GM23338 (cell line): Measurements from ENCODE around the gene FAXC. TPM values are rescaled to one million over a fixed set of nuclear protein-coding genes. Genes with fewer than 3 reads are reported as not detected.

ENCODE experiments used
- ATAC-seq: fragments of 200-7000 bp; cut with Tn5 transposase; 3 replicates; pipeline ENCODE4 v1.9.1; 2020
- DNase-seq: peaks from one replicate; pipeline ENCODE4 v3.0.0-alpha.2; 2015; ENCODE audit warnings: low spot score
- H2AFZ ChIP-seq: fragments of 200-600 bp; sonication (generic); 2 replicates; pipeline ENCODE4 v1.8.0; 2016; ENCODE audit warnings: antibody characterized with exemption, mild to moderate bottlenecking, moderate library complexity
- H3F3A ChIP-seq: fragments of 200-600 bp; sonication (generic); replicated peaks from 2 replicates; pipeline ENCODE4 v1.8.0; 2017; ENCODE audit warnings: antibody characterized with exemption, mixed run types, low read depth
- H3K27ac ChIP-seq: fragments of 200-600 bp; sonication (generic); 2 replicates; pipeline ENCODE4 v1.6.1; 2016; ENCODE audit warnings: low read depth
- H3K27me3 ChIP-seq: fragments of 200-600 bp; sonication (generic); 2 replicates; pipeline ENCODE4 v1.8.0; 2016; ENCODE audit warnings: mild to moderate bottlenecking, mixed run types, moderate library complexity; ENCODE audit not compliant: insufficient read depth
- H3K36me3 ChIP-seq: fragments of 200-600 bp; sonication (generic); 2 replicates; pipeline ENCODE4 v1.8.0; 2016; ENCODE audit warnings: mild to moderate bottlenecking; ENCODE audit not compliant: insufficient read depth
- H3K4me1 ChIP-seq: fragments of 200-600 bp; sonication (generic); 2 replicates; pipeline ENCODE4 v1.8.0; 2016; ENCODE audit warnings: mild to moderate bottlenecking, moderate library complexity; ENCODE audit not compliant: insufficient read depth
- H3K4me2 ChIP-seq: fragments of 200-600 bp; sonication (generic); 2 replicates; pipeline ENCODE4 v1.7.1; 2017; ENCODE audit warnings: mixed run types
- H3K4me3 ChIP-seq: fragments of 200-600 bp; sonication (generic); 2 replicates; pipeline ENCODE4 v1.6.1; 2016; ENCODE audit warnings: mixed run types
- H3K79me2 ChIP-seq: fragments of 200-600 bp; sonication (generic); replicated peaks from 2 replicates; pipeline ENCODE4 v1.8.0; 2017; ENCODE audit warnings: mild to moderate bottlenecking; ENCODE audit not compliant: insufficient read depth
- H3K9me2 ChIP-seq: fragments of 200-600 bp; sonication (generic); 2 replicates; pipeline ENCODE4 v1.8.0; 2017; ENCODE audit not compliant: insufficient read depth
- H4K20me1 ChIP-seq: fragments of 200-600 bp; sonication (generic); replicated peaks from 2 replicates; pipeline ENCODE4 v1.8.0; 2017; ENCODE audit warnings: mild to moderate bottlenecking; ENCODE audit not compliant: insufficient read depth
- H3K27ac Mint-ChIP-seq: 2 replicates; pipeline ENCODE4 v1.8.0; 2020; ENCODE audit warnings: inconsistent platforms, mild to moderate bottlenecking, moderate library complexity, mixed read lengths
- H3K27me3 Mint-ChIP-seq: 3 replicates; pipeline ENCODE4 v1.8.0; 2022; ENCODE audit warnings: low read depth, mild to moderate bottlenecking, moderate library complexity, mixed read lengths, inconsistent platforms; ENCODE audit not compliant: insufficient read depth, poor library complexity
- H3K36me3 Mint-ChIP-seq: 3 replicates; pipeline ENCODE4 v1.8.0; 2021; ENCODE audit warnings: low read depth, mild to moderate bottlenecking, inconsistent platforms, moderate library complexity, mixed read lengths
- H3K4me1 Mint-ChIP-seq: 3 replicates; pipeline ENCODE4 v1.8.0; 2020; ENCODE audit warnings: mild to moderate bottlenecking, inconsistent platforms, mixed read lengths
- H3K4me3 Mint-ChIP-seq: 3 replicates; pipeline ENCODE4 v1.8.0; 2021; ENCODE audit warnings: moderate library complexity, mild to moderate bottlenecking, inconsistent platforms, mixed read lengths
- H3K9me3 Mint-ChIP-seq: 3 replicates; pipeline ENCODE4 v1.8.0; 2020; ENCODE audit warnings: moderate library complexity, mild to moderate bottlenecking, inconsistent platforms, mixed read lengths
- CREB1 ChIP-seq: fragments of 250-450 bp; sonication (Bioruptor Pico); IDR thresholded peaks from 2 replicates; pipeline ENCODE4 v1.5.0; 2020; ENCODE audit warnings: low read depth, mild to moderate bottlenecking, moderate library complexity
- ETS1 ChIP-seq: IDR thresholded peaks from 2 replicates; pipeline ENCODE4 v1.6.1; 2016; ENCODE audit warnings: antibody characterized with exemption
- EZH2 ChIP-seq: fragments of 200-600 bp; sonication (generic); IDR thresholded peaks from one replicate; pipeline ENCODE4 v1.8.0; 2017; ENCODE audit warnings: antibody characterized with exemption, mild to moderate bottlenecking, low read depth; ENCODE audit not compliant: unreplicated experiment
- EZH2phosphoT487 ChIP-seq: fragments of 200-600 bp; sonication (generic); IDR thresholded peaks from one replicate; pipeline ENCODE4 v1.8.1; 2018; ENCODE audit warnings: antibody characterized with exemption; ENCODE audit not compliant: unreplicated experiment
- JUNB ChIP-seq: IDR thresholded peaks from one replicate; pipeline ENCODE4 v1.6.1; 2016; ENCODE audit warnings: antibody characterized with exemption; ENCODE audit not compliant: unreplicated experiment
- NANOG ChIP-seq: IDR thresholded peaks from 2 replicates; pipeline ENCODE4 v1.6.1; 2016; ENCODE audit warnings: antibody characterized with exemption, borderline replicate concordance
- POLR2AphosphoS5 ChIP-seq: IDR thresholded peaks from 2 replicates; pipeline ENCODE4 v1.6.1; 2016; ENCODE audit warnings: antibody characterized with exemption, low read depth
- STAT1 ChIP-seq: IDR thresholded peaks from one replicate; pipeline ENCODE4 v1.6.1; 2016; ENCODE audit warnings: antibody characterized with exemption; ENCODE audit not compliant: unreplicated experiment
- ZNF114 ChIP-seq: fragments of 250-450 bp; sonication (Bioruptor Pico); IDR thresholded peaks from 2 replicates; pipeline ENCODE4 v1.5.0; 2020; ENCODE audit warnings: mild to moderate bottlenecking, moderate library complexity
- ZNF331 ChIP-seq: fragments of 250-450 bp; sonication (Bioruptor Pico); IDR thresholded peaks from 2 replicates; pipeline ENCODE4 v1.5.0; 2020; ENCODE audit warnings: low read depth, mild to moderate bottlenecking, moderate library complexity
- polyA plus RNA-seq: library from polyadenylated mRNA; unstranded; fragments of >200 nt; fragmentation: Nextera tagmentation; extraction: Ambion mirVana; gene quantifications from 2 replicates; pipeline ENCODE4 v1.2.1, GENCODE V29; 2016
- total RNA-seq: library from RNA; depleted of rRNA; stranded (reverse); fragments of >200 nt; shearing (Covaris generic); gene quantifications from 2 replicates; pipeline ENCODE4 v1.2.3, GENCODE V29; 2014
- TF ChIP-seq, protein P1 (sequence below): fragments of 250-450 bp; sonication (Bioruptor Pico); IDR thresholded peaks from 2 replicates; pipeline ENCODE4 v1.5.0; 2020; ENCODE audit warnings: mild to moderate bottlenecking, moderate library complexity
- TF ChIP-seq, protein P2 (sequence below), 2 experiments: fragments of 200-600 bp in 1 of 2; sonication (generic) in 1 of 2; conservative IDR thresholded peaks; 2 replicates each; pipeline versions ENCODE4 v1.5.1 to v1.6.1; 2016 to 2017; ENCODE audit warnings: antibody characterized with exemption in 2 of 2, low read depth in 2 of 2, mild to moderate bottlenecking in 2 of 2, moderate library complexity in 1 of 2
- TF ChIP-seq, protein P3 (sequence below): IDR thresholded peaks from one replicate; pipeline ENCODE4 v1.6.1; 2018; ENCODE audit warnings: antibody characterized with exemption; ENCODE audit not compliant: unreplicated experiment

The FAXC gene
- total and polyA plus RNA-seq, 2 experiments from 2014 or later, result 10.5 to 15.2 TPM

- H3K27ac ChIP-seq, result no peak overlapping the region
These were observed 43.1 kb downstream of the FAXC start for GRCh38 chr6:99306341-99306740.

More at GRCh38 chr6:99306341-99306740, 43.1 kb downstream of the FAXC start:
- Histone ChIP-seq H3K27me3 (no peaks in the 10 kb centered on the region), H3K36me3 (no peaks in the 10 kb centered on the region), H3K4me1 (peaks cover 10% of the 10 kb centered on the region; the same call in 1 of the 2 replicates), H4K20me1 (no peaks in the 10 kb centered on the region), H3F3A (no peaks in the 10 kb centered on the region), H3K79me2 (no peaks in the 10 kb centered on the region), H2AFZ (no peak overlapping the region), H3K4me2 (no peak overlapping the region), H3K9me2 (no peaks in the 10 kb centered on the region), H3K4me3 (no peak overlapping the region)
- Mint-ChIP-seq H3K9me3 (no peaks in the 10 kb centered on the region), H3K27ac (no peak overlapping the region; the same call in 1 of the 2 replicates), H3K4me1 (peaks cover 11% of the 10 kb centered on the region), H3K4me3 (no peak overlapping the region), H3K27me3 (peaks cover 4% of the 10 kb centered on the region), H3K36me3 (no peaks in the 10 kb centered on the region)
- TF ChIP-seq ETS1 (no peak), ZNF114 (no peak), CREB1 (no peak), JUNB (no peak), STAT1 (no peak), EZH2phosphoT487 (no peak), EZH2 (no peak), ZNF331 (CRISPR knock-in tag) (no peak), POLR2AphosphoS5 (no peak), NANOG (no peak)
- TF ChIP-seq, protein P1, sequence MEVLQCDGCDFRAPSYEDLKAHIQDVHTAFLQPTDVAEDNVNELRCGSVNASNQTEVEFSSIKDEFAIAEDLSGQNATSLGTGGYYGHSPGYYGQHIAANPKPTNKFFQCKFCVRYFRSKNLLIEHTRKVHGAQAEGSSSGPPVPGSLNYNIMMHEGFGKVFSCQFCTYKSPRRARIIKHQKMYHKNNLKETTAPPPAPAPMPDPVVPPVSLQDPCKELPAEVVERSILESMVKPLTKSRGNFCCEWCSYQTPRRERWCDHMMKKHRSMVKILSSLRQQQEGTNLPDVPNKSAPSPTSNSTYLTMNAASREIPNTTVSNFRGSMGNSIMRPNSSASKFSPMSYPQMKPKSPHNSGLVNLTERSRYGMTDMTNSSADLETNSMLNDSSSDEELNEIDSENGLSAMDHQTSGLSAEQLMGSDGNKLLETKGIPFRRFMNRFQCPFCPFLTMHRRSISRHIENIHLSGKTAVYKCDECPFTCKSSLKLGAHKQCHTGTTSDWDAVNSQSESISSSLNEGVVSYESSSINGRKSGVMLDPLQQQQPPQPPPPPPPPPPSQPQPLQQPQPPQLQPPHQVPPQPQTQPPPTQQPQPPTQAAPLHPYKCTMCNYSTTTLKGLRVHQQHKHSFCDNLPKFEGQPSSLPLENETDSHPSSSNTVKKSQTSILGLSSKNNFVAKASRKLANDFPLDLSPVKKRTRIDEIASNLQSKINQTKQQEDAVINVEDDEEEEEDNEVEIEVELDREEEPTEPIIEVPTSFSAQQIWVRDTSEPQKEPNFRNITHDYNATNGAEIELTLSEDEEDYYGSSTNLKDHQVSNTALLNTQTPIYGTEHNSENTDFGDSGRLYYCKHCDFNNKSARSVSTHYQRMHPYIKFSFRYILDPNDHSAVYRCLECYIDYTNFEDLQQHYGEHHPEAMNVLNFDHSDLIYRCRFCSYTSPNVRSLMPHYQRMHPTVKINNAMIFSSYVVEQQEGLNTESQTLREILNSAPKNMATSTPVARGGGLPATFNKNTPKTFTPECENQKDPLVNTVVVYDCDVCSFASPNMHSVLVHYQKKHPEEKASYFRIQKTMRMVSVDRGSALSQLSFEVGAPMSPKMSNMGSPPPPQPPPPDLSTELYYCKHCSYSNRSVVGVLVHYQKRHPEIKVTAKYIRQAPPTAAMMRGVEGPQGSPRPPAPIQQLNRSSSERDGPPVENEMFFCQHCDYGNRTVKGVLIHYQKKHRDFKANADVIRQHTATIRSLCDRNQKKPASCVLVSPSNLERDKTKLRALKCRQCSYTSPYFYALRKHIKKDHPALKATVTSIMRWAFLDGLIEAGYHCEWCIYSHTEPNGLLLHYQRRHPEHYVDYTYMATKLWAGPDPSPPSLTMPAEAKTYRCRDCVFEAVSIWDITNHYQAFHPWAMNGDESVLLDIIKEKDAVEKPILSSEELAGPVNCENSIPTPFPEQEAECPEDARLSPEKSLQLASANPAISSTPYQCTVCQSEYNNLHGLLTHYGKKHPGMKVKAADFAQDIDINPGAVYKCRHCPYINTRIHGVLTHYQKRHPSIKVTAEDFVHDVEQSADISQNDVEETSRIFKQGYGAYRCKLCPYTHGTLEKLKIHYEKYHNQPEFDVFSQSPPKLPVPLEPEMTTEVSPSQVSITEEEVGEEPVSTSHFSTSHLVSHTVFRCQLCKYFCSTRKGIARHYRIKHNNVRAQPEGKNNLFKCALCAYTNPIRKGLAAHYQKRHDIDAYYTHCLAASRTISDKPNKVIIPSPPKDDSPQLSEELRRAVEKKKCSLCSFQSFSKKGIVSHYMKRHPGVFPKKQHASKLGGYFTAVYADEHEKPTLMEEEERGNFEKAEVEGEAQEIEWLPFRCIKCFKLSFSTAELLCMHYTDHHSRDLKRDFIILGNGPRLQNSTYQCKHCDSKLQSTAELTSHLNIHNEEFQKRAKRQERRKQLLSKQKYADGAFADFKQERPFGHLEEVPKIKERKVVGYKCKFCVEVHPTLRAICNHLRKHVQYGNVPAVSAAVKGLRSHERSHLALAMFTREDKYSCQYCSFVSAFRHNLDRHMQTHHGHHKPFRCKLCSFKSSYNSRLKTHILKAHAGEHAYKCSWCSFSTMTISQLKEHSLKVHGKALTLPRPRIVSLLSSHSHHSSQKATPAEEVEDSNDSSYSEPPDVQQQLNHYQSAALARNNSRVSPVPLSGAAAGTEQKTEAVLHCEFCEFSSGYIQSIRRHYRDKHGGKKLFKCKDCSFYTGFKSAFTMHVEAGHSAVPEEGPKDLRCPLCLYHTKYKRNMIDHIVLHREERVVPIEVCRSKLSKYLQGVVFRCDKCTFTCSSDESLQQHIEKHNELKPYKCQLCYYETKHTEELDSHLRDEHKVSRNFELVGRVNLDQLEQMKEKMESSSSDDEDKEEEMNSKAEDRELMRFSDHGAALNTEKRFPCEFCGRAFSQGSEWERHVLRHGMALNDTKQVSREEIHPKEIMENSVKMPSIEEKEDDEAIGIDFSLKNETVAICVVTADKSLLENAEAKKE (CRISPR knock-in tag), result no peak
- TF ChIP-seq, protein P2, sequence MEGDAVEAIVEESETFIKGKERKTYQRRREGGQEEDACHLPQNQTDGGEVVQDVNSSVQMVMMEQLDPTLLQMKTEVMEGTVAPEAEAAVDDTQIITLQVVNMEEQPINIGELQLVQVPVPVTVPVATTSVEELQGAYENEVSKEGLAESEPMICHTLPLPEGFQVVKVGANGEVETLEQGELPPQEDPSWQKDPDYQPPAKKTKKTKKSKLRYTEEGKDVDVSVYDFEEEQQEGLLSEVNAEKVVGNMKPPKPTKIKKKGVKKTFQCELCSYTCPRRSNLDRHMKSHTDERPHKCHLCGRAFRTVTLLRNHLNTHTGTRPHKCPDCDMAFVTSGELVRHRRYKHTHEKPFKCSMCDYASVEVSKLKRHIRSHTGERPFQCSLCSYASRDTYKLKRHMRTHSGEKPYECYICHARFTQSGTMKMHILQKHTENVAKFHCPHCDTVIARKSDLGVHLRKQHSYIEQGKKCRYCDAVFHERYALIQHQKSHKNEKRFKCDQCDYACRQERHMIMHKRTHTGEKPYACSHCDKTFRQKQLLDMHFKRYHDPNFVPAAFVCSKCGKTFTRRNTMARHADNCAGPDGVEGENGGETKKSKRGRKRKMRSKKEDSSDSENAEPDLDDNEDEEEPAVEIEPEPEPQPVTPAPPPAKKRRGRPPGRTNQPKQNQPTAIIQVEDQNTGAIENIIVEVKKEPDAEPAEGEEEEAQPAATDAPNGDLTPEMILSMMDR (conservative IDR thresholded peaks at IDR 0.05; ENCODE audit: low read depth in 2 of 2), result no peak
- TF ChIP-seq, protein P3, sequence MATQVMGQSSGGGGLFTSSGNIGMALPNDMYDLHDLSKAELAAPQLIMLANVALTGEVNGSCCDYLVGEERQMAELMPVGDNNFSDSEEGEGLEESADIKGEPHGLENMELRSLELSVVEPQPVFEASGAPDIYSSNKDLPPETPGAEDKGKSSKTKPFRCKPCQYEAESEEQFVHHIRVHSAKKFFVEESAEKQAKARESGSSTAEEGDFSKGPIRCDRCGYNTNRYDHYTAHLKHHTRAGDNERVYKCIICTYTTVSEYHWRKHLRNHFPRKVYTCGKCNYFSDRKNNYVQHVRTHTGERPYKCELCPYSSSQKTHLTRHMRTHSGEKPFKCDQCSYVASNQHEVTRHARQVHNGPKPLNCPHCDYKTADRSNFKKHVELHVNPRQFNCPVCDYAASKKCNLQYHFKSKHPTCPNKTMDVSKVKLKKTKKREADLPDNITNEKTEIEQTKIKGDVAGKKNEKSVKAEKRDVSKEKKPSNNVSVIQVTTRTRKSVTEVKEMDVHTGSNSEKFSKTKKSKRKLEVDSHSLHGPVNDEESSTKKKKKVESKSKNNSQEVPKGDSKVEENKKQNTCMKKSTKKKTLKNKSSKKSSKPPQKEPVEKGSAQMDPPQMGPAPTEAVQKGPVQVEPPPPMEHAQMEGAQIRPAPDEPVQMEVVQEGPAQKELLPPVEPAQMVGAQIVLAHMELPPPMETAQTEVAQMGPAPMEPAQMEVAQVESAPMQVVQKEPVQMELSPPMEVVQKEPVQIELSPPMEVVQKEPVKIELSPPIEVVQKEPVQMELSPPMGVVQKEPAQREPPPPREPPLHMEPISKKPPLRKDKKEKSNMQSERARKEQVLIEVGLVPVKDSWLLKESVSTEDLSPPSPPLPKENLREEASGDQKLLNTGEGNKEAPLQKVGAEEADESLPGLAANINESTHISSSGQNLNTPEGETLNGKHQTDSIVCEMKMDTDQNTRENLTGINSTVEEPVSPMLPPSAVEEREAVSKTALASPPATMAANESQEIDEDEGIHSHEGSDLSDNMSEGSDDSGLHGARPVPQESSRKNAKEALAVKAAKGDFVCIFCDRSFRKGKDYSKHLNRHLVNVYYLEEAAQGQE, result no peak
- no peak for DNase-seq
- no peak for ATAC-seq
